Spleen (tissue), 11 donors: ENCODE data around the gene ZNF480. TPM values are rescaled to one million over a fixed set of nuclear protein-coding genes. Genes with fewer than 3 reads are reported as not detected.
A peak's percentile ranks its signal among the peaks of the same experiment; 100 is the strongest.

Experiments used
- DNase-seq: peaks from one replicate; pipeline ENCODE4 v3.0.0-alpha.2; 2020
- H3K27ac ChIP-seq, 8 donors: fragments of 200-600 bp; sonication (generic) in 7 of 8; 1 replicate in 4 of 8; 2 replicates in 4 of 8; pipeline versions ENCODE4 v1.5.0 to v1.8.0; 2016 to 2021; ENCODE audit warnings: inconsistent platforms in 4 of 8, mild to moderate bottlenecking in 4 of 8, moderate library complexity in 1 of 8
- H3K27me3 ChIP-seq, 7 donors: fragments of 200-600 bp; sonication (generic) in 6 of 7; replicated peaks in 1 of 7; 1 replicate in 4 of 7; 2 replicates in 3 of 7; pipeline versions ENCODE4 v1.5.0 to v1.8.0; 2016 to 2021; ENCODE audit warnings: inconsistent platforms in 3 of 7, mild to moderate bottlenecking in 1 of 7
- H3K36me3 ChIP-seq, 6 donors: fragments of 200-600 bp; sonication (generic) in 5 of 6; 1 replicate in 4 of 6; 2 replicates in 2 of 6; pipeline versions ENCODE4 v1.5.0 to v1.8.0; 2016 to 2021; ENCODE audit warnings: inconsistent platforms in 2 of 6
- H3K4me1 ChIP-seq, 6 donors: fragments of 200-600 bp; sonication (generic) in 5 of 6; 1 replicate in 3 of 6; 2 replicates in 3 of 6; pipeline versions ENCODE4 v1.5.0 to v1.8.0; 2016 to 2021; ENCODE audit warnings: inconsistent platforms in 3 of 6
- H3K4me3 ChIP-seq, 8 donors: fragments of 200-600 bp; sonication (generic) in 7 of 8; 1 replicate in 4 of 8; 2 replicates in 4 of 8; pipeline versions ENCODE4 v1.5.0 to v1.8.0; 2016 to 2021; ENCODE audit warnings: inconsistent platforms in 4 of 8, mild to moderate bottlenecking in 4 of 8, moderate library complexity in 2 of 8
- H3K9me3 ChIP-seq, 8 donors: fragments of 200-600 bp; sonication (generic) in 7 of 8; 1 replicate in 4 of 8; 2 replicates in 4 of 8; pipeline versions ENCODE4 v1.5.0 to v1.8.0; 2016 to 2021; ENCODE audit warnings: inconsistent platforms in 4 of 8
- CTCF ChIP-seq, 11 experiments: fragments of 200-600 bp in 7 of 11; fragments of 450-650 bp in 4 of 11; sonication (generic) in 4 of 11; IDR thresholded peaks in 8 of 11; conservative IDR thresholded peaks in 3 of 11; 1 replicate in 7 of 11; 2 replicates in 4 of 11; pipeline versions ENCODE4 v1.4.0 to v1.8.0; 2016 to 2021; ENCODE audit warnings: antibody characterized with exemption in 11 of 11, inconsistent platforms in 4 of 11, mild to moderate bottlenecking in 1 of 11
- POLR2A ChIP-seq, 3 donors: fragments of 450-650 bp; IDR thresholded peaks; one replicate each; pipeline ENCODE4 v1.5.1; 2017; ENCODE audit warnings: antibody characterized with exemption in 3 of 3, mild to moderate bottlenecking in 1 of 3
- WGBS, 5 donors: extraction: QIAGEN DNeasy Blood & Tissue Kit in 3 of 5; methylation state at CpG; one replicate each; pipeline versions ENCODE4 v1.1.5 to v1.1.7; 2013 to 2018; 5-methylcytosine and 5-hydroxymethylcytosine counted together
- intact Hi-C: fragments of 100-400 bp; cut with DNase I; formaldehyde crosslinking; loops from one replicate; pipeline ENCODE4 v1.15.0; 2023; ENCODE audit warnings: low total_unique reads
- microRNA-seq, 3 donors: library from miRNA; unstranded; fragments of <30 nt; microRNA quantifications; one replicate each; pipeline versions ENCODE4 to v1.1.0, GENCODE V29; 2019 to 2020
- polyA plus RNA-seq, 3 donors: library from polyadenylated mRNA; stranded (reverse); fragments of 200-250 nt; gene quantifications; one replicate each; pipeline ENCODE4 v1.2.1, GENCODE V29; 2013
- small RNA-seq, 4 donors: library from RNA; depleted of rRNA; stranded (forward); fragments of <200 nt; gene quantifications; one replicate each; pipeline ENCODE3, GENCODE V24; 2016
- total RNA-seq, 7 donors: library from RNA; depleted of rRNA in 3 of 7; stranded (reverse); fragments of >200 nt in 3 of 7; fragmentation: NEBNext Ultra II Directional in 4 of 7; extraction: Animal tissue kit (Norgen Biotek cat#: 25700) in 4 of 7; gene quantifications; one replicate each; pipeline versions ENCODE4 v1.1.0 to v1.2.1, GENCODE V29; 2016 to 2021
- donor health status: healthy with polysubstance abuse.
- donor health status: DM: no; HTN: no; CAD: no; lungs with moderate emphysema.
- donor health status: DM: no; HTN: no; CAD: no.
- donor health status: Bipolar disorder and iron deficiency.
- donor health status: healthy.
- donor health status: DM: no; HTN: no; CAD: no.
- donor health status: DM: yes; HTN: yes; CAD: no.

Gene ZNF480
- total and polyA plus RNA-seq, 10 donors: 5.4 to 17.2 (median 10.7) TPM

GRCh38 chr19:52370341-52370710 lies 73.4 kb downstream of the ZNF480 start:
- no peak for DNase-seq
- intact Hi-C loops: no loop called here

More at GRCh38 chr19:52370341-52370710, 73.4 kb downstream of the ZNF480 start:
- Histone ChIP-seq H3K4me3 (peak overlapping the region; percentile 51 to 80 (median 60)), H3K9me3 (peaks cover 10 to 97% (median 94%) of the 10 kb centered on the region in 8 donors), H3K27me3 (no peaks in the 10 kb centered on the region), H3K4me1 (peaks cover 0 to 17% (median 11%) of the 10 kb centered on the region in 6 donors), H3K36me3 (peaks cover 0 to 62% (median 36%) of the 10 kb centered on the region in 6 donors), H3K27ac (peak overlapping the region; percentile 90 to 95 (median 94))
- TF ChIP-seq POLR2A (IDR thresholded peaks at IDR 0.05) (no peak), CTCF (IDR thresholded peaks at IDR 0.05 in 8 of 11, conservative IDR thresholded peaks at IDR 0.05 in 3 of 11) (no peak)
- WGBS, 5 donors: 42 to 56% (median 45%) methylated on average over 7 of the region's 7 CpGs

Small RNA genes within 50 kb of the gene (microRNA-seq; reads per million reads assigned to microRNA genes)
- gene MIR643: 2.0 to 6.9 (median 5.3) reads per million in 3 donors

Small RNA genes within 50 kb of the gene (small RNA-seq; reads per million reads assigned to genes)
- gene MIR643 (0 to 0.35 (median 0) reads per million in 4 donors), gene RF00019 (0 reads per million in 4 donors)

Other genes with a start within 250 kb of the ZNF480 start
- 10 to 100 TPM in 6 of 7 donors, 1 to 10 TPM in 1; 9.1 to 20.8 (median 11.6) TPM for gene ZNF432, start 248.3 kb upstream of the ZNF480 start, total RNA-seq
- 10 to 100 TPM in 1 of 3 donors, 1 to 10 TPM in 2; 4.5 to 10.6 (median 7.2) TPM for gene ZNF432, start 248.3 kb upstream of the ZNF480 start, polyA plus RNA-seq
- 10 to 100 TPM; 19.6 to 39.9 (median 29.1) TPM for gene ZNF841, start 201.4 kb upstream of the ZNF480 start, total RNA-seq
- gene ZNF841, start 201.4 kb upstream of the ZNF480 start, polyA plus RNA-seq: 10 to 100 TPM in 2 of 3 donors, 1 to 10 TPM in 1; 6.0 to 15.0 (median 13.3) TPM
- 10 to 100 TPM in 4 of 7 donors, 1 to 10 TPM in 3; 7.5 to 22.6 (median 10.3) TPM for gene ZNF616, start 157.2 kb upstream of the ZNF480 start, total RNA-seq
- gene ZNF616, start 157.2 kb upstream of the ZNF480 start, polyA plus RNA-seq: 1 to 10 TPM; 1.3 to 2.1 (median 2.1) TPM
- 10 to 100 TPM; 16.7 to 26.8 (median 21.0) TPM for gene ZNF836, start 125.5 kb upstream of the ZNF480 start, total RNA-seq
- gene ZNF836, start 125.5 kb upstream of the ZNF480 start, polyA plus RNA-seq: 1 to 10 TPM; 4.9 to 7.6 (median 7.3) TPM
- gene PPP2R1A, start 107.1 kb upstream of the ZNF480 start, total RNA-seq: 100 to 1,000 TPM; 148 to 200 (median 178) TPM
- gene PPP2R1A, start 107.1 kb upstream of the ZNF480 start, polyA plus RNA-seq: 100 to 1,000 TPM in 1 of 3 donors, 10 to 100 TPM in 2; 81.1 to 103 (median 99.2) TPM
- gene ZNF766, start 27.6 kb upstream of the ZNF480 start, total RNA-seq: 10 to 100 TPM; 11.7 to 24.9 (median 19.1) TPM
- 1 to 10 TPM; 4.2 to 4.5 (median 4.3) TPM for gene ZNF766, start 27.6 kb upstream of the ZNF480 start, polyA plus RNA-seq
- 1 to 10 TPM; 1.3 to 6.4 (median 2.3) TPM for gene ZNF610, start 39.1 kb downstream of the ZNF480 start, total RNA-seq
- gene ZNF610, start 39.1 kb downstream of the ZNF480 start, polyA plus RNA-seq: 1 to 10 TPM in 2 of 3 donors, under 1 TPM in 1; 0.91 to 1.5 (median 1.5) TPM
- 10 to 100 TPM; 18.8 to 31.7 (median 21.2) TPM for gene ZNF880, start 72.8 kb downstream of the ZNF480 start, total RNA-seq
- gene ZNF880, start 72.8 kb downstream of the ZNF480 start, polyA plus RNA-seq: 10 to 100 TPM; 14.8 to 21.9 (median 18.6) TPM
- 10 to 100 TPM; 23.8 to 38.1 (median 28.7) TPM for gene ZNF528, start 100.7 kb downstream of the ZNF480 start, total RNA-seq
- gene ZNF528, start 100.7 kb downstream of the ZNF480 start, polyA plus RNA-seq: 1 to 10 TPM; 6.9 to 8.3 (median 7.9) TPM
- not detected for gene ZNF534, start 132.0 kb downstream of the ZNF480 start, total RNA-seq
- under 1 TPM in 1 of 3 donors, not detected in 2; 0.11 TPM for gene ZNF534, start 132.0 kb downstream of the ZNF480 start, polyA plus RNA-seq
- gene ZNF578, start 156.4 kb downstream of the ZNF480 start, total RNA-seq: 1 to 10 TPM; 3.2 to 4.1 (median 3.6) TPM
- 1 to 10 TPM in 2 of 3 donors, under 1 TPM in 1; 0.85 to 2.8 (median 1.9) TPM for gene ZNF578, start 156.4 kb downstream of the ZNF480 start, polyA plus RNA-seq
- 10 to 100 TPM; 24.3 to 36.3 (median 28.4) TPM for gene ZNF808, start 230.5 kb downstream of the ZNF480 start, total RNA-seq
- gene ZNF808, start 230.5 kb downstream of the ZNF480 start, polyA plus RNA-seq: 1 to 10 TPM; 1.6 to 4.6 (median 1.7) TPM